NCI-H2227 treated with DMSO at 0.1 percent for 48 hours (cell line): ENCODE measurements around the gene MCM5.
A peak's percentile ranks its signal among the peaks of the same experiment; 100 is the strongest.
"Not testable (repeated sequence)": the region's sequence is repeated elsewhere in the genome, so short reads cannot be mapped to it uniquely, and the experiment has no call there.

ENCODE experiments used
- DNase-seq: peaks from one replicate; lab custom pipeline; 2025; lab: John Stamatoyannopoulos, UW

MCM5 gene

DNA sequence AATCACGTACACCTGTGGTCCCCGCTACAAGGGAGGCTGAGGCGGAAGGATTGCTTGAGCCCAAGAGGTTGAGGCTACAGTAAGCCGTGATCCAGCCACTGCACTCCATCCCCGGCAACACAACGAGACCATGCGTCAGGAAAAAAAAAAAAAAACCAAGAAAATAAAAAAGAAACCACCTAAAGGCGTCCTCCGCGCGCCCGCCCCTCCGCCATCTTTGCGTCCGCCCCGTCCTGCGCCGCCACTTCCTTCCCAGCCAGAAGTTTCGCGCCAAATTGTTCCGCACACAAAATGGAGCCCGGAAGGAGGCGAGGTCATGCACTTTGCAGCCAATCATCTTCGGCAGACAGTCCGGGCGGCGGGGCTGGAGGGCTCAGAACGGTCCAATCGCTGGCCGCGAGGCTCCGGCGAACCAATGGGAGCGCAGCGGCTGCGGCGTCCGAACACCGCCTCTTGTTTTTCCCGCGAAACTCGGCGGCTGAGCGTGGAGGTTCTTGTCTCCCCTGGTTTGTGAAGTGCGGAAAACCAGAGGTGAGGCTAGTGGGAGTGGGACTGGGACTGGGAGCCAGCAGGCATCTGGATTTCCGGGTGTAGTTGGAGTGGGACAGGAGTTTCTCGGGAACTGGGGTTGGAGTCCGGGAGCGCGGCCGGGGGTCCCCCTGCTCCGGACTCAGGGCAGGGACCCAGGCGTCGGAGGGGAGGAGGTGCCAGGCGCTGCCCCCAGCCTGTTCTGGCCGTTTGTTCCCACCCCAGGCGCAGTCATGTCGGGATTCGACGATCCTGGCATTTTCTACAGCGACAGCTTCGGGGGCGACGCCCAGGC lies at the start of gene MCM5:
TSS of gene MCM5 (plus strand) at position 463 of the 823 bp plus-strand sequence. CDS start at position 762, 299 bp downstream.
- DNase-seq = peak; percentile 92

- peak; percentile 75 for DNase-seq
These were observed 49.1 kb upstream of the MCM5 start for GRCh38 chr22:35350539-35351503.

GRCh38 chr22:35352214-35353111 lies 47.5 kb upstream of the MCM5 start:
- DNase-seq = no peak

- DNase-seq = no peak
These were observed 46.6 kb upstream of the MCM5 start for GRCh38 chr22:35353318-35353717.

GRCh38 chr22:35354068-35354467 lies 45.9 kb upstream of the MCM5 start:
- no peak for DNase-seq

GRCh38 chr22:35357883-35358621 lies 41.9 kb upstream of the MCM5 start:
- DNase-seq = no peak

GRCh38 chr22:35359380-35360065 lies 40.4 kb upstream of the MCM5 start:
- no peak for DNase-seq

- DNase-seq = no peak
These were observed 38.9 kb upstream of the MCM5 start for GRCh38 chr22:35361001-35361558.

- DNase-seq = no peak
These were observed 36.3 kb upstream of the MCM5 start for GRCh38 chr22:35363566-35364086.

DNA sequence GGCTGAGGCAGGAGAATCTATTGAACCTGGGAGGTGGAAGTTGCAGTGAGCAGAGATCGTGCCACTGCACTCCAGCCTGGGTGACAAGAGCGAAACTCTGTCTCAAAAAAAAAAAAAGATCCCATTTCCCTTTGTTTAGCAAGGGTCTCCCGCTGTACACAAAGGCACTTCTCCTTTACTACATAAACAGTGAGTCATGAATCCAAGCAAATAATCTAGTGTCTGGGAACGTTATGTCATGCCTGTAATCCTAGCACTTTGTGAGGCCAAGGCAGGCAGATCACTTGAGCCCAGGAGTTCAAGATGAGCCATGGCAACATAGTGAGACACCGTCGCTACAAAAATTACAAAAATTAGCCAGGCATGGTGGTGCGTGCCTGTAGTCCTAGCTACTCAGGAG lies 35.7 kb upstream of the MCM5 start:
- not testable (repeated sequence) for DNase-seq

DNA sequence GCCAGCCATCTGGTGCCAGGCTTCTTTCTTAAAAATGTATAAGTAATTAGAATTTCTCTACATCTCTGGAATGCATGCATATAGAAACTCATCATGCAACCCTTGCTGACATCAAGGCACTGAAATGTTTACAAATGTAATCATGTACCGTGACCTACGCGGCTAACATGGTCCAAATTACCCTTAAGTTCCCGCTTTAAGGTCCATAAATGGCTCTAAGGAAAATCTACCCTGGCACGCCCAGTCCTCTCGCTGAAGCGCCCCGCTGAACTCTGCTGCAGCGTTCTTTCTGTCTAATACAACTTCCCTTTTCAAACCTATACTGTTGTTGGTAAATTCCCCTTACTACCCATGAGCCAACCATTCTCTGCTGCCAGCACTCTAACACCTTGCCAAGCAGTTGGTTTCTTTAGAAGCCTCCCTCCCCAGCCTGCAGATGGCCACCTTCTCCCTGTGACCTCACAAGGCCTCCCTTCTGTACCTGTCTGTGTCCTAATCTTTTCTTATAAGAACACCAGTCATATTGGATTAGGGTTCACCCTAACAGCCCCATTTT lies 32.5 kb upstream of the MCM5 start:
- DNase-seq = no peak

DNA sequence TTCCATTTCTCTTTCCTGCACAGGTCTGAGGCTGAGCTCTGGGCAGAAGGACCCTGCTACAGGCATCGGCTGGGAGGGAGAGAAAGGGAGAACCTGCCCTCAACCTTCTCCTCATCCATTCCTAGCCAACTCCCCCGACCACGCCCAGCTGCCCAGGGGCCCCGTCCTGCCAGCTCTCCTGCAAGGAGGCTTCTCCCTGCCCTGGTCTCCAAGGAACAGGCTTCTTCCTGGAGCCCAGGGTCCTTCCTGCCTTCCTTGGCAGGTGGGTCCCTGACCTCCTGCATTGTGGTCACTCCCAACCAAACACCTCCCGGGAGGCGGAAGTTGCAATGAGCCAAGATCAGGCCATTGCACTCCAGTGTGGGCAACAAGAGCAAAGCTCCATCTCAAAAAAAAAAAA lies 31.6 kb upstream of the MCM5 start:
- DNase-seq = no peak

DNA sequence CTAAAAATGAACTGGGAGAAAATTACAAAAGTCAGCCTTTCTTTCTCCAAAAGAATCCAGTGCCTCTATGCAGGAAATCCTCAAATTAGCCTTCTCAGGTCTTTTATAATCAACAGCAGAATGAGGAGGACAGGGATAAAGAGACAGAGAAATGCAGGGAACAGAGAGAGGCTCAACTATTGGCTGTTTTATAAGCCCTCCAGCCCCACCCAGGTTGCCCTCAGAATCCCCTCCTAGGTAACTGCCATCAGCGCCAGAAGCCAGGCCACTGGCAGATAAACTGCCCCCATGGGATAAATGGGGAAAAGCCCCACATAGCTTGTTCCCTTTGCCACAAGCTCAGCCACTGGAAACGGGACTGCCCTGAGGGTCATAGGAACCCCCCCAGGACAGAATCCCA lies 29.9 kb upstream of the MCM5 start:
- DNase-seq = no peak

- DNase-seq = no peak
These were observed 26.2 kb upstream of the MCM5 start for GRCh38 chr22:35373781-35374180.

DNA sequence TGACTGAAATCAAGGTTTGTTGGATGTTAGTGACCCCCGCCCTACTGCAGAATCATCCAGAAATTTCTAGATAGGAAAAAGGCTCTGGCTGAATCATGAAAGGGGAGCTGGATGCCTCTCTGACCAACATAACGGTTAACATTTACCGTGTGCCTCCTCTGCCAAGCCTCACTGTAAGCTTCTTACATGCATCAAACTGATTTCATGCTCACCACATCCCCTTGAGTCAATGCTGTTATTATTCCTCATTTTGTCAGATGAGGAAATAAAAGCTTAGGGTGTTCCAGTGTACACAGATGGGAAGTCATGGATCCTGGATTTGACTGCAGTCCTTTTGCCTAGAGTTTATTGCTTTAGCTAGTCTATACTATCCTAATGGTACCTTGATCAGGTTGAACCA lies 24.9 kb upstream of the MCM5 start:
- no peak for DNase-seq

DNA sequence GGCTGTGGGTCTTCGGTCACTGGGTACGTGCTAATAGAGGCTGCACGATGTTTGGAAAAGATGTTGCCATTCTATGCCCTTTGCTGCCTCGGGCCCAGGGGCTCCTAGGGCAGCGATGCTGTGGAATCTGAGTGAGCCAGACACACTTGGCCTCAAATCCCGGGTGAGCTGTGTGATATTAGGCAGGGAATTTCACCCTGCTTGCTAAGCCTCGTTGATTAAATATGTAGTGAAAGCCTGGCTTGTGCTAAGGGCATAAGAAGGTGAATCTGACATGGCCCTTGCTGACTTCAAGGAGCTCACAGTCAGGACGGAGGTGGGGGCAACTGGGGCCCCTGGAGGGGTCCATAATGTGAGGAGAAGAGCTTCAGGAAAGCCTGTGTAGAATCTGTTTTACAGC lies 24.4 kb upstream of the MCM5 start:
- no peak for DNase-seq

- peak; percentile 53 for DNase-seq
These were observed 23.0 kb upstream of the MCM5 start for GRCh38 chr22:35376728-35377472.

DNA sequence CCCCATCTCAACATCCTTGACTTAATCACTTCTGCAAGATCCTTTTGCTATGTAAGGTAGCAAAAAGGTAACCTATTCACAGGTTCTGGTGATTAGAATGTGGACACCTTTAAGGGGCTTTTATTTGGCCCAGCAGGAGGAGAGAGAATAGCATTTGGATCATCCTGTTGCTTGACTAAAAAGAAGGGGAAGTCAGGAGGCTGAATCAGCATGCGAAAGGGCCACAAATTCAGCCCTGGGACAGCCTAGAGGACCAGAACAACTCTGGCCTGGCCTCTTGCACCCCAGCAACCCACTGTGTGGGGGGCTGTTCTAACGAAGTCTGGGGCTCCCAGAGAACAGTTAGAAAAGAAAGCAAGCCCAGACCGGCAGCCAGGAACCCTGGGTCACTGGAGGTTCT lies 22.2 kb upstream of the MCM5 start:
- no peak for DNase-seq

DNA sequence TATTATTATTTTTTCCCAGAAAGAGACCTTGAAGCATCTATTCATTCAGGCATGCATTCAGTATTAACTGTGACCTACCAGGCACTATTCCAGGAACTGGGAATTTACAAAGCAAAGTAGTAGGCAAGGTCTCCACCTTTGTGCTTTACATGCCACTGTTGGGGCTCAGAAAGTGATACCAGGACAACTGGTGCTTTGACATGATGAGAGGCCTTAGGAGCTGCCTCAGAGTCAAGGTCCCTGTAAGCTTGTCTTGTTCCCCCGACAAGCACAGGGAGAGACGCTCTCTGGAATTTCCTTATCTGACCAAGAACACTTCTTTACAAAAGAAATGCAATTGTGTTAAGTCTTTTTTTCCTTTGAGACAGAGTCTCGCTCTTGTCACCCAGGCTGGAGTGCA lies 21.3 kb upstream of the MCM5 start:
- no peak for DNase-seq
